Activated T-cell treated with anti-CD3 and anti-CD28 coated beads for 4 hours (primary cell): Measurements from ENCODE around the gene PPP1R1C.
"Not testable (repeated sequence)": the region's sequence is repeated elsewhere in the genome, so short reads cannot be mapped to it uniquely, and the experiment has no call there.

Experiments
- DNase-seq: peaks from one replicate; pipeline ENCODE4 v3.0.0-alpha.2; 2020

The PPP1R1C gene

GRCh38 chr2:182015334-182016109, 29.9 kb downstream of the PPP1R1C start:
- DNase-seq, result no peak

- no peak for DNase-seq
Observed at GRCh38 chr2:182018218-182018617, 32.6 kb downstream of the PPP1R1C start.

GRCh38 chr2:182019731-182020130, 34.1 kb downstream of the PPP1R1C start:
- DNase-seq, result no peak

- DNase-seq, result no peak
Observed at GRCh38 chr2:182020286-182021070, 34.8 kb downstream of the PPP1R1C start.

- DNase-seq, result no peak
Observed at GRCh38 chr2:182023235-182023634, 37.6 kb downstream of the PPP1R1C start.

GRCh38 chr2:182030875-182031274, 45.2 kb downstream of the PPP1R1C start:
- DNase-seq, result not testable (repeated sequence)

- no peak for DNase-seq
Observed at GRCh38 chr2:182031956-182032355, 46.3 kb downstream of the PPP1R1C start.

GRCh38 chr2:182033449-182033848, 47.8 kb downstream of the PPP1R1C start:
- no peak for DNase-seq

GRCh38 chr2:182038576-182038975, 52.9 kb downstream of the PPP1R1C start:
- DNase-seq, result no peak

- DNase-seq, result no peak
Observed at GRCh38 chr2:182043021-182043420, 57.4 kb downstream of the PPP1R1C start.

GRCh38 chr2:182043861-182044260, 58.2 kb downstream of the PPP1R1C start:
- DNase-seq, result no peak

- no peak for DNase-seq
Observed at GRCh38 chr2:182047544-182047943, 61.9 kb downstream of the PPP1R1C start.

GRCh38 chr2:182048088-182048487, 62.4 kb downstream of the PPP1R1C start:
- DNase-seq, result no peak

GRCh38 chr2:182048621-182049020, 63.0 kb downstream of the PPP1R1C start:
- no peak for DNase-seq

- no peak for DNase-seq
Observed at GRCh38 chr2:182049372-182050148, 63.9 kb downstream of the PPP1R1C start.

GRCh38 chr2:182050333-182051135, 64.9 kb downstream of the PPP1R1C start:
- DNase-seq, result no peak

GRCh38 chr2:182055993-182056392, 70.3 kb downstream of the PPP1R1C start:
- DNase-seq, result no peak

- no peak for DNase-seq
Observed at GRCh38 chr2:182057002-182057401, 71.3 kb downstream of the PPP1R1C start.

GRCh38 chr2:182058056-182058455, 72.4 kb downstream of the PPP1R1C start:
- DNase-seq, result no peak

- no peak for DNase-seq
Observed at GRCh38 chr2:182061739-182062138, 76.1 kb downstream of the PPP1R1C start.

- no peak for DNase-seq
Observed at GRCh38 chr2:182062329-182062972, 76.8 kb downstream of the PPP1R1C start.
